GM12801 (cell line): ENCODE data around the gene TATDN2.

Experiments used
- CTCF ChIP-seq: IDR thresholded peaks from one replicate; pipeline ENCODE4 v1.5.1; 2011; ENCODE audit warnings: control low read depth; ENCODE audit not compliant: insufficient read length; ENCODE audit errors: extremely low read depth

Gene TATDN2

GRCh38 chr3:10248184-10248983 is at the start of gene TATDN2:
TSS of gene TATDN2 (plus strand) at chr3:10248459. CDS start at chr3:10249201, 742 bp downstream.
- no peak for TF ChIP-seq CTCF

- TF ChIP-seq CTCF: no peak
Observed at GRCh38 chr3:10198761-10199649, 49.3 kb upstream of the TATDN2 start.

GRCh38 chr3:10204921-10205320 is 43.3 kb upstream of the TATDN2 start:
- no peak for TF ChIP-seq CTCF

- no peak for TF ChIP-seq CTCF
Observed at GRCh38 chr3:10205451-10206165, 42.7 kb upstream of the TATDN2 start.

- TF ChIP-seq CTCF: no peak
Observed at GRCh38 chr3:10206166-10206511, 42.1 kb upstream of the TATDN2 start.

- no peak for TF ChIP-seq CTCF
Observed at GRCh38 chr3:10213156-10213792, 35.0 kb upstream of the TATDN2 start.
